HFF-Myc (cell line): Measurements from ENCODE around the gene IL36B.

Source experiments
- DNase-seq: peaks from one replicate; pipeline ENCODE4 v3.0.0-alpha.2; 2011; ENCODE audit warnings: low read depth; ENCODE audit errors: extremely low read depth
- H3K4me3 ChIP-seq: replicated peaks from 2 replicates; pipeline ENCODE4 v1.5.1; 2011; ENCODE audit warnings: low read depth, mild to moderate bottlenecking, control low read depth, low read length
- CTCF ChIP-seq: IDR thresholded peaks from 2 replicates; pipeline ENCODE4 v1.5.1; 2012; ENCODE audit warnings: mild to moderate bottlenecking, low read depth, low read length, control low read depth; ENCODE audit errors: missing control alignments

IL36B gene

GRCh38 chr2:113028112-113028511 lies 24.6 kb downstream of the IL36B start:
- TF ChIP-seq CTCF: no peak
- no peak overlapping the region for H3K4me3 ChIP-seq
- DNase-seq: no peak

- no peak for TF ChIP-seq CTCF
- DNase-seq: no peak
- H3K4me3 ChIP-seq: no peak overlapping the region
These were observed 25.0 kb downstream of the IL36B start for GRCh38 chr2:113027691-113028090.

GRCh38 chr2:113025737-113026136 lies 26.9 kb downstream of the IL36B start:
- DNase-seq: no peak
- no peak for TF ChIP-seq CTCF
- no peak overlapping the region for H3K4me3 ChIP-seq

- DNase-seq: no peak
- no peak overlapping the region for H3K4me3 ChIP-seq
- TF ChIP-seq CTCF: no peak
These were observed 27.9 kb downstream of the IL36B start for GRCh38 chr2:113024764-113025163.

GRCh38 chr2:113021312-113021711 lies 31.4 kb downstream of the IL36B start:
- TF ChIP-seq CTCF: no peak
- DNase-seq: no peak
- no peak overlapping the region for H3K4me3 ChIP-seq

GRCh38 chr2:113018509-113018908 lies 34.2 kb downstream of the IL36B start:
- no peak overlapping the region for H3K4me3 ChIP-seq
- no peak for TF ChIP-seq CTCF
- no peak for DNase-seq

- H3K4me3 ChIP-seq: no peak overlapping the region
- no peak for TF ChIP-seq CTCF
- no peak for DNase-seq
These were observed 37.0 kb downstream of the IL36B start for GRCh38 chr2:113015655-113016054.
